B cell (primary cell): Measurements from ENCODE around the gene BROX. TPM values are rescaled to one million over a fixed set of nuclear protein-coding genes. Genes with fewer than 3 reads are reported as not detected.

Experiments
- ATAC-seq: fragments of 200-7000 bp; cut with Tn5 transposase; one replicate; pipeline ENCODE4 v1.10.0; 2021; ENCODE audit warnings: low read depth, mild to moderate bottlenecking, moderate number of reproducible peaks, moderate library complexity
- CTCF ChIA-PET: fragments of 350-600 bp; sonication (Branson Sonifier 250); formaldehyde crosslinking; loops from one replicate; lab custom pipeline; 2021; ENCODE audit warnings: antibody characterized with exemption, inconsistent platforms; lab: Charles Lee
- POLR2A ChIA-PET: fragments of 350-600 bp; sonication (Branson Sonifier 250); formaldehyde crosslinking; loops from one replicate; lab custom pipeline; 2021; ENCODE audit warnings: antibody characterized with exemption; lab: Charles Lee
- DNase-seq: peaks from one replicate; pipeline ENCODE4 v3.0.0; 2013
- H2AFZ ChIP-seq: 2 replicates; pipeline ENCODE4 v1.6.1; 2012; ENCODE audit warnings: mild to moderate bottlenecking, low read depth, low read length; ENCODE audit not compliant: insufficient read depth, poor library complexity, severe bottlenecking
- H3K27ac ChIP-seq, 2 donors: 1 replicate in 1 of 2; 2 replicates in 1 of 2; pipeline ENCODE4 v1.5.1; 2012 to 2013; ENCODE audit warnings: low read length in 2 of 2, mild to moderate bottlenecking in 2 of 2, moderate library complexity in 1 of 2
- H3K27me3 ChIP-seq, 4 experiments: fragments of 200-600 bp in 1 of 4; sonication (generic) in 1 of 4; replicated peaks in 1 of 4; 1 replicate in 2 of 4; 2 replicates in 2 of 4; pipeline versions ENCODE4 v1.6.1 to v1.7.0; 2013 to 2016; ENCODE audit warnings: low read length in 3 of 4, mild to moderate bottlenecking in 2 of 4, mixed read lengths in 1 of 4, moderate library complexity in 1 of 4; ENCODE audit not compliant: insufficient read depth in 4 of 4, control insufficient read depth in 3 of 4; ENCODE audit errors: control extremely low read depth in 1 of 4
- H3K36me3 ChIP-seq, 2 experiments: replicated peaks in 1 of 2; 1 replicate in 1 of 2; 2 replicates in 1 of 2; pipeline versions ENCODE4 v1.6.1 to v1.7.1; 2013; ENCODE audit warnings: low read length in 1 of 2; ENCODE audit not compliant: insufficient read depth in 2 of 2, control insufficient read depth in 1 of 2; ENCODE audit errors: control extremely low read depth in 1 of 2, extremely low read depth in 1 of 2
- H3K4me1 ChIP-seq, 2 donors: fragments of 200-600 bp in 1 of 2; sonication (generic) in 1 of 2; 1 replicate in 1 of 2; 2 replicates in 1 of 2; pipeline versions ENCODE4 v1.5.1 to v1.6.1; 2013 to 2017; ENCODE audit warnings: low read length in 2 of 2; ENCODE audit not compliant: control insufficient read depth in 2 of 2, insufficient read depth in 2 of 2
- H3K4me2 ChIP-seq: replicated peaks from 2 replicates; pipeline ENCODE3; 2012; ENCODE audit warnings: mild to moderate bottlenecking, low read depth, low read length; ENCODE audit not compliant: poor library complexity, severe bottlenecking
- H3K4me3 ChIP-seq, 5 experiments: fragments of 200-600 bp in 1 of 5; sonication (generic) in 1 of 5; 1 replicate in 3 of 5; 2 replicates in 2 of 5; pipeline versions ENCODE4 v1.5.1 to v1.7.0; 2011 to 2016; ENCODE audit warnings: low read length in 4 of 5, mild to moderate bottlenecking in 4 of 5, low read depth in 2 of 5, control low read depth in 1 of 5, moderate library complexity in 1 of 5; ENCODE audit not compliant: insufficient read depth in 1 of 5; ENCODE audit errors: control extremely low read depth in 1 of 5, extremely low read depth in 1 of 5
- H3K79me2 ChIP-seq: fragments of 200-600 bp; sonication (generic); one replicate; pipeline ENCODE4 v1.6.0; 2016; ENCODE audit warnings: low read length; ENCODE audit not compliant: control insufficient read depth, insufficient read depth
- H3K9ac ChIP-seq: fragments of 200-600 bp; sonication (generic); 2 replicates; pipeline ENCODE4 v1.6.1; 2017; ENCODE audit warnings: mild to moderate bottlenecking, low read length, moderate library complexity
- H3K9me3 ChIP-seq, 3 donors: one replicate each; pipeline versions ENCODE4 v1.6.1 to v1.7.1; 2013; ENCODE audit warnings: low read length in 2 of 3; ENCODE audit not compliant: control insufficient read depth in 2 of 3, insufficient read depth in 1 of 3; ENCODE audit errors: control extremely low read depth in 1 of 3
- H4K20me1 ChIP-seq: 2 replicates; pipeline ENCODE4 v1.6.0; 2012; ENCODE audit warnings: mild to moderate bottlenecking, low read length; ENCODE audit not compliant: insufficient read depth, control insufficient read depth, poor library complexity, severe bottlenecking
- H3K27ac Mint-ChIP-seq: one replicate; pipeline ENCODE4 v1.8.0; 2021; ENCODE audit warnings: mixed read lengths
- H3K27me3 Mint-ChIP-seq: one replicate; pipeline ENCODE4 v1.8.0; 2021; ENCODE audit warnings: mixed read lengths
- H3K4me1 Mint-ChIP-seq: one replicate; pipeline ENCODE4 v1.8.0; 2021; ENCODE audit warnings: mixed read lengths
- H3K4me3 Mint-ChIP-seq: one replicate; pipeline ENCODE4 v1.8.0; 2021; ENCODE audit warnings: mixed read lengths
- H3K9me3 Mint-ChIP-seq: one replicate; pipeline ENCODE4 v1.8.0; 2022; ENCODE audit warnings: mixed read lengths; ENCODE audit not compliant: insufficient read depth
- CTCF ChIP-seq: fragments of 200-600 bp; IDR thresholded peaks from one replicate; pipeline ENCODE4 v1.8.0; 2022; ENCODE audit warnings: antibody characterized with exemption, mild to moderate bottlenecking
- EZH2 ChIP-seq: IDR thresholded peaks from 2 replicates; pipeline ENCODE4 v1.6.1; 2012; ENCODE audit warnings: borderline replicate concordance, low read depth, mild to moderate bottlenecking, moderate library complexity, low read length; ENCODE audit not compliant: insufficient read depth, poor library complexity, severe bottlenecking
- WGBS: methylation state at CpG from one replicate; pipeline ENCODE4 v1.1.5; 2013; ENCODE audit warnings: missing lambda C conversion rate; ENCODE audit not compliant: insufficient coverage; 5-methylcytosine and 5-hydroxymethylcytosine counted together
- intact Hi-C: fragments of 100-400 bp; cut with micrococcal nuclease; formaldehyde crosslinking; loops from one replicate; pipeline ENCODE4 v1.10.0; 2022
- polyA plus RNA-seq: library from polyadenylated mRNA; depleted of rRNA; stranded (reverse); fragments of >200 nt; gene quantifications from 2 replicates; pipeline ENCODE4 v1.2.3, GENCODE V29; 2012
- total RNA-seq, 2 donors: library from RNA; stranded (reverse); fragments of 120-200 nt in 1 of 2; gene quantifications; 1 replicate in 1 of 2; 2 replicates in 1 of 2; pipeline versions ENCODE4 v1.2.3 to v1.2.4, GENCODE V29; 2013 to 2022

Gene BROX
- total and polyA plus RNA-seq, 2 donors (not counting 1 experiment from before 2014, with no cell fraction given): 8.7 to 57.8 TPM

GRCh38 chr1:222732216-222733159 is 20.1 kb downstream of the BROX start:
- ChIA-PET POLR2A (interaction anchor here (0.6 to 3.6 kb wide), 10 partner anchors 12 to 793 kb away, joined by 3 to 50 read pairs (median 6); partner anchors contain the start of genes AIDA, BROX and DISP1), CTCF (interaction anchor here (0.7 to 4.6 kb wide), 15 partner anchors 11 to 401 kb away, joined by 3 to 25 read pairs (median 4); no protein-coding TSS in a partner anchor)
- H3K9me3 ChIP-seq: no peaks in the 10 kb centered on the region
- H3K4me1 ChIP-seq: peaks cover 56 to 68% of the 10 kb centered on the region in 2 donors
- H3K27me3 Mint-ChIP-seq: no peaks in the 10 kb centered on the region
- H3K9me3 Mint-ChIP-seq: no peaks in the 10 kb centered on the region
- peaks cover 13% of the 10 kb centered on the region for H3K79me2 ChIP-seq
- peak overlapping the region in 3 of 5 experiments; percentile 13 to 45 (median 27) for H3K4me3 ChIP-seq
- peak overlapping the region; percentile 67 for H3K4me2 ChIP-seq
- peak overlapping the region; percentile 62 to 84 for H3K27ac ChIP-seq
- no CpG with 5 or more reads among the region's 3 CpGs for WGBS
- H3K4me1 Mint-ChIP-seq: peaks cover 56% of the 10 kb centered on the region
- DNase-seq: peak; percentile 84
- H3K27ac Mint-ChIP-seq: peak overlapping the region; percentile 93
- peak overlapping the region; percentile 78 for H3K4me3 Mint-ChIP-seq
- no peaks in the 10 kb centered on the region for H3K27me3 ChIP-seq
- TF ChIP-seq EZH2 (no peak), CTCF (no peak)
- H3K9ac ChIP-seq: peak overlapping the region; percentile 27
- H3K36me3 ChIP-seq: peaks cover 9 to 30% of the 10 kb centered on the region in 2 experiments
- intact Hi-C loops: loop anchor here (1.0 kb wide), 2 partner anchors 19 to 41 kb away; no protein-coding TSS in a partner anchor
- peak; percentile 82 for ATAC-seq
- no peaks in the 10 kb centered on the region for H4K20me1 ChIP-seq
- H2AFZ ChIP-seq: no peak overlapping the region
